ENCODE results near the gene RALBP1. TPM values are rescaled to one million over a fixed set of nuclear protein-coding genes. Genes with fewer than 3 reads are reported as not detected.

RALBP1 gene
- total and polyA plus RNA-seq, 4 donors, result 15.6 to 34.8 (median 21.0) TPM

GRCh38 chr18:9508446-9509025 is 33.2 kb downstream of the RALBP1 start:
- Histone ChIP-seq H3K9me3 (ENCODE audit: control insufficient read depth in 4 of 4, low read length in 3 of 4) (no peaks in the 10 kb centered on the region), H3K36me3 (ENCODE audit: control insufficient read depth in 4 of 4, insufficient read depth in 3 of 4, low read depth in 1 of 4, low read length in 3 of 4) (peaks cover 0 to 2% (median 0%) of the 10 kb centered on the region in 4 donors), H3K27ac (ENCODE audit: low read depth in 1 of 2, low read length in 2 of 2) (no peak overlapping the region), H3K4me1 (ENCODE audit: control insufficient read depth in 4 of 4, insufficient read depth in 4 of 4, low read length in 3 of 4) (no peaks in the 10 kb centered on the region), H3K9ac (ENCODE audit: low read depth in 1 of 2, low read length in 2 of 2) (no peak overlapping the region), H3K27me3 (ENCODE audit: control insufficient read depth in 4 of 4, insufficient read depth in 4 of 4, low read length in 3 of 4) (no peaks in the 10 kb centered on the region), H3K4me3 (ENCODE audit: low read depth in 1 of 3, low read length in 3 of 3) (no peak overlapping the region)
- 74% methylated on average over 2 of the region's 2 CpGs for WGBS
- no peak for DNase-seq (ENCODE audit: low spot score)
- TF ChIP-seq HNF4G (IDR thresholded peaks at IDR 0.05) (no peak), RAD21 (IDR thresholded peaks at IDR 0.05) (no peak), ATF3 (IDR thresholded peaks at IDR 0.05) (no peak), SP1 (IDR thresholded peaks at IDR 0.05) (no peak), NR2F2 (IDR thresholded peaks at IDR 0.05) (no peak), ZBTB33 (IDR thresholded peaks at IDR 0.05) (no peak), EGR1 (IDR thresholded peaks at IDR 0.05; ENCODE audit: low read depth in 2 of 2) (no peak), MAX (IDR thresholded peaks at IDR 0.05) (no peak), JUND (IDR thresholded peaks at IDR 0.05) (no peak)

GRCh38 chr18:9513971-9514512 is 38.7 kb downstream of the RALBP1 start:
- WGBS, result 96% methylated on average over 6 of the region's 6 CpGs
- H3K4me1 ChIP-seq (ENCODE audit: control insufficient read depth in 4 of 4, insufficient read depth in 4 of 4, low read length in 3 of 4), result no peaks in the 10 kb centered on the region

More at GRCh38 chr18:9513971-9514512, 38.7 kb downstream of the RALBP1 start:
- H3K4me3 ChIP-seq (ENCODE audit: low read depth in 1 of 3, low read length in 3 of 3), result no peak overlapping the region
- H3K36me3 ChIP-seq (ENCODE audit: control insufficient read depth in 4 of 4, insufficient read depth in 3 of 4, low read depth in 1 of 4, low read length in 3 of 4), result peaks cover 0 to 6% (median 4%) of the 10 kb centered on the region in 4 donors
- no peak overlapping the region for H3K9ac ChIP-seq (ENCODE audit: low read depth in 1 of 2, low read length in 2 of 2)
- no peak overlapping the region for H3K27ac ChIP-seq (ENCODE audit: low read depth in 1 of 2, low read length in 2 of 2)
- TF ChIP-seq RAD21 (IDR thresholded peaks at IDR 0.05), result no peak
- TF ChIP-seq YY1 (IDR thresholded peaks at IDR 0.05), result no peak
- TF ChIP-seq SP1 (IDR thresholded peaks at IDR 0.05), result no peak
- TF ChIP-seq HNF4A (conservative IDR thresholded peaks at IDR 0.05), result no peak
- no peak for TF ChIP-seq FOXA2 (IDR thresholded peaks at IDR 0.05)
- no peak for TF ChIP-seq REST (IDR thresholded peaks at IDR 0.05)
- TF ChIP-seq MAX (IDR thresholded peaks at IDR 0.05), result no peak
- TF ChIP-seq ATF3 (IDR thresholded peaks at IDR 0.05), result no peak
- no peak for TF ChIP-seq FOXA1 (IDR thresholded peaks at IDR 0.05)
- no peak for TF ChIP-seq NR2F2 (IDR thresholded peaks at IDR 0.05)
- TF ChIP-seq CTCF (IDR thresholded peaks at IDR 0.05; ENCODE audit: low read depth, low read length, missing input control), result no peak
- no peak for TF ChIP-seq TAF1 (conservative IDR thresholded peaks at IDR 0.05)
- TF ChIP-seq GABPA (IDR thresholded peaks at IDR 0.05 in 1 of 2, conservative IDR thresholded peaks at IDR 0.05 in 1 of 2), result no peak
- TF ChIP-seq ZBTB33 (IDR thresholded peaks at IDR 0.05), result no peak
- no peak for TF ChIP-seq EGR1 (IDR thresholded peaks at IDR 0.05; ENCODE audit: low read depth in 2 of 2)
- TF ChIP-seq RXRA (IDR thresholded peaks at IDR 0.05), result no peak
- TF ChIP-seq HNF4G (IDR thresholded peaks at IDR 0.05), result no peak
- no peak for TF ChIP-seq JUND (IDR thresholded peaks at IDR 0.05)
- H3K27me3 ChIP-seq (ENCODE audit: control insufficient read depth in 4 of 4, insufficient read depth in 4 of 4, low read length in 3 of 4), result no peaks in the 10 kb centered on the region
- no peak for DNase-seq (ENCODE audit: low spot score)
- H3K9me3 ChIP-seq (ENCODE audit: control insufficient read depth in 4 of 4, low read length in 3 of 4), result no peaks in the 10 kb centered on the region
